Body of pancreas (tissue), 4 donors: ENCODE data around the gene GDPGP1. TPM values are rescaled to one million over a fixed set of nuclear protein-coding genes. Genes with fewer than 3 reads are reported as not detected.

Experiments
- ATAC-seq: fragments of 150-250 bp; one replicate; pipeline ENCODE4 v1.9.1; 2016
- DNase-seq, 4 donors: peaks; one replicate each; pipeline ENCODE4 v3.0.0-alpha.2; 2019
- H3K27ac ChIP-seq, 4 donors: fragments of 200-600 bp; sonication (generic); 1 replicate in 3 of 4; 2 replicates in 1 of 4; pipeline versions ENCODE4 v1.5.1 to v1.6.1; 2016 to 2019; ENCODE audit warnings: mild to moderate bottlenecking in 1 of 4, mixed read lengths in 1 of 4, moderate library complexity in 1 of 4
- H3K27me3 ChIP-seq, 2 donors: fragments of 200-600 bp; sonication (generic); one replicate each; pipeline ENCODE4 v1.6.0; 2016; ENCODE audit warnings: mild to moderate bottlenecking in 1 of 2
- H3K36me3 ChIP-seq, 2 donors: fragments of 200-600 bp; sonication (generic); replicated peaks in 1 of 2; 2 replicates each; pipeline ENCODE4 v1.5.1; 2016; ENCODE audit warnings: low read depth in 2 of 2; ENCODE audit not compliant: insufficient read depth in 1 of 2
- H3K4me1 ChIP-seq: fragments of 200-600 bp; sonication (generic); one replicate; pipeline ENCODE4 v1.6.0; 2016
- H3K4me3 ChIP-seq, 2 donors: fragments of 200-600 bp; sonication (generic); 1 replicate in 1 of 2; 2 replicates in 1 of 2; pipeline ENCODE4 v1.5.1; 2016 to 2019
- H3K9me3 ChIP-seq, 3 donors: fragments of 200-600 bp; sonication (generic); 1 replicate in 2 of 3; 2 replicates in 1 of 3; pipeline ENCODE4 v1.5.1; 2016
- CTCF ChIP-seq, 7 experiments: fragments of 450-650 bp in 4 of 7; fragments of 200-600 bp in 3 of 7; sonication (generic) in 3 of 7; IDR thresholded peaks; one replicate each; pipeline ENCODE4 v1.5.1; 2016 to 2019; ENCODE audit warnings: antibody characterized with exemption in 7 of 7
- POLR2A ChIP-seq, 3 donors: fragments of 450-650 bp; IDR thresholded peaks; one replicate each; pipeline ENCODE4 v1.6.1; 2016; ENCODE audit warnings: antibody characterized with exemption in 3 of 3, mild to moderate bottlenecking in 2 of 3
- WGBS, 2 donors: methylation state at CpG; one replicate each; pipeline ENCODE4 v1.1.5; 2017; 5-methylcytosine and 5-hydroxymethylcytosine counted together
- intact Hi-C: fragments of 100-400 bp; cut with DNase I; formaldehyde crosslinking; loops from one replicate; pipeline ENCODE4 v1.15.1; 2023
- total RNA-seq, 2 donors: library from RNA; depleted of rRNA; stranded (reverse); fragments of >200 nt; gene quantifications; one replicate each; pipeline ENCODE4 v1.1.0, GENCODE V29; 2016

The GDPGP1 gene
- total RNA-seq, 2 donors from 2014 or later: 0.33 to 5.2 TPM

GRCh38 chr15:90201130-90201943 lies 32.7 kb upstream of the GDPGP1 start, which contains the start of gene SEMA4B:
SEMA4B (plus strand) TSS chr15:90201330; CDS start chr15:90201579, 249 bp downstream.
- peak; percentile 73 to 87 (median 80) for DNase-seq
- ATAC-seq: peak; percentile 87
- Histone ChIP-seq H3K4me1 (peaks cover 50% of the 10 kb centered on the region), H3K27me3 (no peaks in the 10 kb centered on the region), H3K27ac (peak within 1 kb of the TSS; percentile 73 to 90 (median 80)), H3K9me3 (no peaks in the 10 kb centered on the region), H3K36me3 (no peaks in the 10 kb centered on the region), H3K4me3 (peak within 1 kb of the TSS; percentile 61 to 64)
- 0% methylated on average over 78 of the region's 88 CpGs; no CpG with 5 or more reads in 1 of the 2 donors for WGBS, 2 donors
- intact Hi-C loops: no loop called here
- TF ChIP-seq CTCF (IDR thresholded peaks at IDR 0.05) (no peak), POLR2A (IDR thresholded peaks at IDR 0.05) (peak; percentile 36 to 58 (median 45))

- H3K4me3 ChIP-seq: peak overlapping the region; percentile 61 to 64
- H3K4me1 ChIP-seq: peaks cover 50% of the 10 kb centered on the region
- DNase-seq (peak in 1 of 4 donors; percentile 13), ATAC-seq (no peak)
- TF ChIP-seq POLR2A (IDR thresholded peaks at IDR 0.05) (no peak), CTCF (IDR thresholded peaks at IDR 0.05) (no peak)
- H3K27me3 ChIP-seq: no peaks in the 10 kb centered on the region
- peak overlapping the region in 3 of 4 donors; percentile 73 to 90 (median 80) for H3K27ac ChIP-seq
- no peaks in the 10 kb centered on the region for H3K9me3 ChIP-seq
- WGBS, 2 donors: 0 to 9% methylated on average over 13 to 25 of the region's 25 CpGs
- no peaks in the 10 kb centered on the region for H3K36me3 ChIP-seq
- intact Hi-C loops: no loop called here
Observed at GRCh38 chr15:90201944-90202375, 32.0 kb upstream of the GDPGP1 start.

- Histone ChIP-seq H3K4me1 (peaks cover 54% of the 10 kb centered on the region), H3K27ac (no peak overlapping the region), H3K36me3 (no peaks in the 10 kb centered on the region), H3K27me3 (no peaks in the 10 kb centered on the region), H3K4me3 (no peak overlapping the region), H3K9me3 (no peaks in the 10 kb centered on the region)
- intact Hi-C loops: no loop called here
- DNase-seq (no peak), ATAC-seq (no peak)
- no peak for TF ChIP-seq POLR2A (IDR thresholded peaks at IDR 0.05)
- TF ChIP-seq CTCF (IDR thresholded peaks at IDR 0.05): no peak
- WGBS, 2 donors: 76 to 78% methylated on average over 4 of the region's 4 CpGs
Observed at GRCh38 chr15:90202929-90203328, 31.1 kb upstream of the GDPGP1 start.

GRCh38 chr15:90203473-90203872 lies 30.5 kb upstream of the GDPGP1 start:
- no peak for TF ChIP-seq POLR2A (IDR thresholded peaks at IDR 0.05)
- no peak for TF ChIP-seq CTCF (IDR thresholded peaks at IDR 0.05)
- ATAC-seq (no peak), DNase-seq (peak in 1 of 4 donors; percentile 8)
- Histone ChIP-seq H3K27ac (no peak overlapping the region), H3K27me3 (no peaks in the 10 kb centered on the region), H3K36me3 (no peaks in the 10 kb centered on the region), H3K9me3 (no peaks in the 10 kb centered on the region), H3K4me3 (no peak overlapping the region), H3K4me1 (peaks cover 54% of the 10 kb centered on the region)
- intact Hi-C loops: no loop called here
- WGBS, 2 donors: 95 to 97% methylated on average over 7 of the region's 7 CpGs
